NCI-H774 (cell line): Measurements from ENCODE around the gene HES2.
"Not testable (repeated sequence)": the region's sequence is repeated elsewhere in the genome, so short reads cannot be mapped to it uniquely, and the experiment has no call there.

Experiments used
- DNase-seq: peaks from one replicate; lab custom pipeline; 2025; lab: John Stamatoyannopoulos, UW

Gene HES2

GRCh38 chr1:6437012-6437700 lies 17.4 kb upstream of the HES2 start:
- DNase-seq: not testable (repeated sequence)

GRCh38 chr1:6436277-6436676 lies 16.6 kb upstream of the HES2 start:
- not testable (repeated sequence) for DNase-seq

- DNase-seq: no peak
These were observed 15.8 kb upstream of the HES2 start for GRCh38 chr1:6435547-6435946.

- DNase-seq: no peak
These were observed 15.4 kb upstream of the HES2 start for GRCh38 chr1:6435129-6435528.

- DNase-seq: no peak
These were observed 14.5 kb upstream of the HES2 start for GRCh38 chr1:6434186-6434585.

GRCh38 chr1:6431645-6432579 lies 12.2 kb upstream of the HES2 start:
- not testable (repeated sequence) for DNase-seq

GRCh38 chr1:6429660-6430411 lies 10.1 kb upstream of the HES2 start:
- not testable (repeated sequence) for DNase-seq

- not testable (repeated sequence) for DNase-seq
These were observed 8.7 kb upstream of the HES2 start for GRCh38 chr1:6428453-6428852.

GRCh38 chr1:6427441-6428390 lies 8.0 kb upstream of the HES2 start:
- no peak for DNase-seq

- no peak for DNase-seq
These were observed 7.2 kb upstream of the HES2 start for GRCh38 chr1:6426972-6427350.

- no peak for DNase-seq
These were observed 6.7 kb upstream of the HES2 start for GRCh38 chr1:6426277-6426971.

GRCh38 chr1:6425658-6426057 lies 5.9 kb upstream of the HES2 start:
- no peak for DNase-seq

- no peak for DNase-seq
These were observed 5.2 kb upstream of the HES2 start, which contains the start of gene ESPN for GRCh38 chr1:6424619-6425593. Gene ESPN (plus strand): TSS chr1:6424776. CDS start chr1:6424956, 180 bp downstream.

- DNase-seq: no peak
These were observed 4.4 kb upstream of the HES2 start for GRCh38 chr1:6424000-6424565.

GRCh38 chr1:6423321-6423999 lies 3.7 kb upstream of the HES2 start:
- no peak for DNase-seq

GRCh38 chr1:6421266-6421665 lies 1.5 kb upstream of the HES2 start:
- DNase-seq: no peak

- no peak for DNase-seq
These were observed 829 bp upstream of the HES2 start for GRCh38 chr1:6420454-6421042.

- DNase-seq: no peak
These were observed 319 bp downstream of the HES2 start for GRCh38 chr1:6419397-6419803.
